GM18526 (cell line): ENCODE measurements around the gene SSNA1.

Experiments
- POLR2A ChIP-seq: IDR thresholded peaks from 3 replicates; pipeline ENCODE4 v1.6.1; 2011; ENCODE audit not compliant: insufficient read length; ENCODE audit errors: extremely low read depth

SSNA1 gene

DNA sequence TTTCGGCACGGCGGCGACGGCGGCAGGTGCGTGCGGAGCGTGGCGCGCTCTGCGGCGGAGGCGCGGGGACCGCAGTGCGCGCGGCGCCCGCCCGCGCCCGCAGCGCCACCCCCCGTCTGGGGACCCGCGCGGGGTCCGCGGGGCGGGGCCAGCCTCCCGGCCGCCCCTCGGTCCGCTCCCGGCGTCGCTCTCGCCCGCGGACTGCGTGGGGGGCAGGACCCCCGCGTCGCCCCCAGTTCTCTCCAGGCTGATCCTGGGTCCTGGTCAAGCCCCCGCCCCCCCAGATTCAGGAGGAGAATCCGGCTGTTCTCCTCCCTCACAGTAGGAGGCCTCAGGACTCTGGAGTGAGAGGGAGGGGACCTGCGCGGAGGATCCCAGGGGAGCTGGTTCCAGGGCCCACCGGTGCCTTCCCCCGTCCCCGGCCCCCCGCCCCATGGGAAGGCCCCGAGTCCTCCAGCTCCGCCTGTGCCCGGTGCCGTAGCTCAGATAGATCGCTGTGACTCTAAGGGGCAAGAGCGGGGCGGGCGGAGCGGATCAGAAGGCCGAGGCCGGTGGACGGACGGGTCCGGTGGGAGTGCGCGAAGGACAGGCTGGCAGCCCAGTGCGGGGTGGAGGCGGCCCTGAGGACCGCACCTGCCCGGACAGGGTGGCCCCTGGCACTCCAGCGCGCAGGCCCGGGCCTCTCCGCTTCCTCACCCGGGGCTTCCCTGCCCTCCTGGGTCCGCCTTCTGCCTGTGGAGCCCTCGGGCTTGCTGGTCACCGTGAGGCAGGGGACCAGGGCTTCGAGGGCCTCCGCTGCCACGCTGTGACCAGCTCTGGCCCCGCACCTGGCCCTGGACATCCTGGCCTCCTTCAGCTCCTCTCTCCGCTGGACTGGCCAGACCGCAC is 34.0 kb downstream of the SSNA1 start, which contains the start of gene RNF208:
TSS of gene RNF208 (minus strand) at position 51 of the 888 bp plus-strand sequence. CDS start 1,028 bp downstream, outside the sequence.
- TF ChIP-seq POLR2A: no peak

GRCh38 chr9:137223078-137223970 is 34.8 kb downstream of the SSNA1 start:
- peak; percentile 81 for TF ChIP-seq POLR2A

DNA sequence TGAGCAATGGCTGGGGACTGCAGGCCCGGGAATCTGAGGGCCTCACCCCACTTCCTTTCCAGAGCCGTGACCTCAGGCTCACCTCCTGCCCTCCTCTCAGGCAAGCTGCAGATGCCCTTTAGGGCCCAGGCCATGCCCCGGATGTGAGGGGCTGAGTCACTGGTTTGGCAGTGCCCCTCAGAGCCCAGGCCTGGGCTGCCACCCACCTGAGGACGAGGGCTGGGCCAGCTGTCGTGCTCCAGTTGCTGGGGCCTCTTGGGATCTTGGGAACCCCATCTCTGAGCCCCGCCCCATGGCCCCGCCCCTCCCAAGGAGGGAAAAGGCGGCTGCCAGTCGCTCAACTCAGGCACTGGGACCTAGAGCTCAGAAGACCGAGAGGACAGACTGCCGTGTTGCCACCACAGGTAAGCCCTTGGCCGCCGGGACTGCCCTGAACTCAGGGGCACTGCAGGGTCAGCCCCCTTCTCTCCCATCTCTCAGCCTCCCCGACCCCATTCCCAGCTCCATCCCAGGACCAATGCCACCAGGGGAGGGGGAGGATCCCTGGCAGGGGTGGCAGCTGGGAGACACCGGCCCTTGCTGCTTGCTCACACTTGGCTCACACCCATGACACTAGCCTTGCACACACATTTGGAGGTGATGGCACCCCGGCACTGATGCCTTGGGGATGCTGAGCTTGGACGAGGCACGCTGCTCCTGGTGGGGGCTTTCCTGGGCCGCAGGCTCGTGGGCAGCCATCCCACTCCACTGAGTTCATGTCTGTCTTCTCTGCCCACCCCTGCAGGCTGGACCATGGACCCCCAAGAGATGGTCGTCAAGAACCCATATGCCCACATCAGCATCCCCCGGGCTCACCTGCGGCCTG is 36.6 kb downstream of the SSNA1 start, which contains the start of gene CYSRT1:
TSS of gene CYSRT1 (plus strand) at position 345 of the 865 bp plus-strand sequence. CDS start at position 793, 448 bp downstream.
- TF ChIP-seq POLR2A: no peak

DNA sequence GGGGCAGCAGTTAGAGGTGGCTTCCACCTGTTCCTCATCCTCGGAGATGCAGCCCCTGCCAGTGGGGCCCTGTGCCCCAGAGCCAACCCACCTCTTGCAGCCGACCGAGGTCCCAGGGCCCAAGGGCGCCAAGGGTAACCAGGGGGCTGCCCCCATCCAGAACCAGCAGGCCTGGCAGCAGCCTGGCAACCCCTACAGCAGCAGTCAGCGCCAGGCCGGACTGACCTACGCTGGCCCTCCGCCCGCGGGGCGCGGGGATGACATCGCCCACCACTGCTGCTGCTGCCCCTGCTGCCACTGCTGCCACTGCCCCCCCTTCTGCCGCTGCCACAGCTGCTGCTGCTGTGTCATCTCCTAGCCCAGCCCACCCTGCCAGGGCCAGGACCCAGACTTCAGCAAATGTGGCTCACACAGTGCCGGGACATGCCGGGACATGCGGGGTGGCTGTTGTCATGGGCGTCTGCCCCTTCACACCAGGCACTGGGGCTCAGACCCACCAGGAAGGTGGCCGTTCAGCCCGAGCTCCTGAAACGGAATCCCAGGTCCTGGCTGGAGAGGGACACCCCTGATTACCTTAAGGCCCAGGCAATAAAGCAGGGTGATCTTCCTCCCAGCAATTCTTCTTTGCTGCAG is 37.3 kb downstream of the SSNA1 start:
- no peak for TF ChIP-seq POLR2A

DNA sequence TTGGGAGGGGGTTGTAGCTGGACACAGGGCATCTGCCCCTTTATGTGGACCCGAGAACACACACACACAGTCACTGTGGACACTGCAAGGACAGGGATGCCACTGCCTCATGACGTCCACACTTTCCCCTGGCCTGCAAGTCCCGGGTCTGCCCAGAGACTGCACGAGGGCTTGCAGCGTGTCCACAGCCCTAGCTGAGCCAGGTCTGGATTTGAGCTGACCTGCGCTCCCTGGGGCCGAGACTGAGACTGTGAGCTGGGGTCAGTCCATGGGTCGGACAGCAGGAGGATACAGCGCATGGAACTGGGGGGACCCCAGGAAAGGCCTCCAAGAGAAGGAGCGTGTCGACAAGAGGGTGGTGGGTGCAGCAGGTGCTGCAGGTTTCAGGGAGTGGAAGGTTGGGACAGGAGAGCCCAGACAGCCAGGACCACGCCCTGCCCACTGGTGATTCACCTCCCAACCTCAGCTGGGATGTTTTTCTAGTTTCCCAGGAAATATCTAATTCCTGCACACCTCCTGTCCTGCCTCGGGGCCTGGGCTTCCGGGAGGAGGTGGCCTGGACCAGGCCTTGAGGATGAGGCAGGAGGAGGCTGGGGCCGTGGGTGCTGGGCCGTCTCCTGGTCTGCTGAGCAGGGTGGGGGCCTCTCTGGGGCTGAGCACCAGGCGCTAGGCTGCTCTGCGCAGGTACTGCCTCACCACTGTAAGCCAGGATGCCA is 38.0 kb downstream of the SSNA1 start:
- TF ChIP-seq POLR2A: no peak

DNA sequence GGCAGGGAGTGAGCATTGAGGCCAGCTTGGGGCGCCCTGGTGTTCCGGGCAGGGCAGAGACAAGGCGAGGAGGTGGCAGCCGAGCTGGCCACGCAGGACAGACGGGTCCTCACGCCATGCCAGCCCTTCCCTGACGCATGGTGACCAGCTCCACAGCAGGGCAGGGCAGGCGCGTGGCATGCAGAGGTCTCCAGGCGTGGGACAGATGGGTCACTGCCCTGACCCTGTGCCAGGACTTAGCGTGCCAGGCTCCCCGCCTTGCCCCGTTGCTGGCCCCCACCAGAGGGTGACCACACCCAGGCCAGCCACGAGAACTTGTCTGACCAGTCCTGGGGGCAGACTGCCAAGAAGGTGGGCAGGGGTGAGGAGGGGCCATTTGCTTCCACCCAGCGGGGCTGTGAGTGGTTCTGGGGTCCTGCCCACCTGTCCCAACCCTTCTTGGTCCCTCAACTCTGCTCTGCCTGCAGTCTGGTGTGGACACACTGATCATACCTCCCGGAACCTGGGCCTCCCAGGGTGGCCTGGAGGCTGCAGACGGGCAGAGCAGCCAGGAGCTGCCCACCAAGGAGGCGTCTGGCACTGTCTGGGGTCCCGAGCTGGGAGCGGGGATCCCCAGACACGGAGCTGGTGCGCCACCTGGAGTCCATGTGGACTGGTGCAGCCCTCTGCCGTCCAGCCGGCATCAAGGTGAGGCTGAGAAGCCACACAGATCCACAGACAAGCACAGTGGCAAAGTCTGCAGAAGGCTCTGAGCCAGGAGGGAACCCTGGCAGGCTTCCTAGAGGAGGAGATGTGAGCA is 38.8 kb downstream of the SSNA1 start, which contains the start of gene RNF224:
TSS of gene RNF224 (plus strand) at position 449 of the 799 bp plus-strand sequence. CDS start 834 bp downstream, outside the sequence.
- TF ChIP-seq POLR2A: no peak

DNA sequence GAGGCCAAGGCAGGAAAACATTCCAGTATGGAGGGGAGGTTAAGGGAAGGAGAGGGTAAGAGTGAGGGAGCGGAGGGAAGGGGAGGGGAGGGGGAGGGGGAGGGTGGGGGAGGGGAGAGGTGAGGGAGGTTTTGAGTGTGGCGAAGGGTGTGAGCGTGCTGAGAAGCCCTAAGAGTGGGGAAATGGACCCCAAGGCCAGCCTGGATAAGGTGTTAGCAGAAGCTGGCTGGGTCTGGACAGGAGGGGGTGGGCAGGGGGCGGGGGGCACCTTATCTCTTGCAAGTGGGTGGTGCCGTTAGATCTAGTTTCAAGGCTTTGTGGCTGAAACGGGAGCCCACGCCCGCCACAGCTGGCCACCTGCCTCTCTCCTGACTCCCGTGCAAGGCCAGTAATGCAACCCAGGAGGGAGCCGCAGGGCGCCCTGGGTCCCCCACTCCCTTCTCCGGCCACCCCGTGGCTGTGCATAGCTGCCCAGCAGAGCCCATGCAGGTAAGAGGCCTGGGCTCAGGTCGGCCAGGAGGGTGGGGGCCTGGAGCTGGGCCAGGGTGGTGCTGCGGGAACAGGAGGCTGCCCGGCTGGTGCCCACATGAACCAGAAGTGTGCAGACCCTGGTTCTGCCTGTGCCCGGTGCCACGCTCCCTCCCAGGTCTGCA is 39.5 kb downstream of the SSNA1 start:
- TF ChIP-seq POLR2A: no peak

DNA sequence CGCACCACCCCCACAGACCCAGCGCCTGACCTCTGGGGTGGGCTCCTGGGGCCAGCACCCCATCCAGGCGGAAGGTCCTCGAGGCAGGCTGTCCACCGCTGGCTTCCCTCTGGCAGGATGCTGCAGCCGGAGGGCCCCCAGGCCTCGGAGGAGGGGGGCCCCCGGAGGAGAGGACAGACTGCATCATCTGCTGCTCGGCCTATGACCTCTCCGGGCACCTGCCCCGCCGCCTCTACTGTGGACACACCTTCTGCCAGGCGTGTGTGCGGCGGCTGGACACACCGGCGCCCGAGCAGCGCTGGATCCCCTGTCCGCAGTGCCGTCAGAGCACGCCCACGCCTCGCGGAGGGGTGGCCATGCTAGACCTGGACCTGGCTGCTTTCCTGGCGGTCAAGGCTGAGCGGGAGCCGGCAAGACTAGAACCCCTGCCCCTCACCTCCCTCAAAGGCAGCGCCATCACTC is 40.1 kb downstream of the SSNA1 start:
- TF ChIP-seq POLR2A: no peak

- TF ChIP-seq POLR2A: no peak
These were observed 40.8 kb downstream of the SSNA1 start for GRCh38 chr9:137228968-137229896.

- no peak for TF ChIP-seq POLR2A
These were observed 41.6 kb downstream of the SSNA1 start for GRCh38 chr9:137229903-137230704.

GRCh38 chr9:137230705-137231371 is 42.4 kb downstream of the SSNA1 start, which contains the start of gene SLC34A3:
Gene SLC34A3, plus strand, starts transcription at chr9:137230901. Its CDS starts 802 bp downstream, at chr9:137231703.
- TF ChIP-seq POLR2A: no peak
